Aorta (tissue), 5 donors: Measurements from ENCODE around the gene ZP1. TPM values are rescaled to one million over a fixed set of nuclear protein-coding genes. Genes with fewer than 3 reads are reported as not detected.
"Not testable (repeated sequence)": the region's sequence is repeated elsewhere in the genome, so short reads cannot be mapped to it uniquely, and the experiment has no call there.

ENCODE experiments used
- ATAC-seq: fragments of 200-7000 bp; cut with Tn5 transposase; one replicate; pipeline ENCODE4 v1.9.1; 2022; ENCODE audit warnings: moderate library complexity; ENCODE audit not compliant: low FRiP score
- DNase-seq, 2 donors: peaks; one replicate each; pipeline ENCODE4 v3.0.0-alpha.2; 2020
- H3K27ac ChIP-seq, 2 donors: one replicate each; pipeline ENCODE4 v1.5.1; 2013; ENCODE audit warnings: low read length in 2 of 2, mild to moderate bottlenecking in 2 of 2, moderate library complexity in 2 of 2, control low read depth in 1 of 2, inconsistent platforms in 1 of 2, low read depth in 1 of 2
- H3K27me3 ChIP-seq, 2 donors: one replicate each; pipeline ENCODE4 v1.6.1; 2013; ENCODE audit warnings: control low read depth in 1 of 2, low read length in 1 of 2, mild to moderate bottlenecking in 1 of 2, moderate library complexity in 1 of 2; ENCODE audit not compliant: insufficient read depth in 2 of 2, control insufficient read depth in 1 of 2
- H3K36me3 ChIP-seq, 2 donors: one replicate each; pipeline ENCODE4 v1.6.1; 2013; ENCODE audit warnings: control low read depth in 1 of 2, low read length in 1 of 2, mild to moderate bottlenecking in 1 of 2; ENCODE audit not compliant: insufficient read depth in 2 of 2, control insufficient read depth in 1 of 2
- H3K4me1 ChIP-seq, 2 donors: one replicate each; pipeline ENCODE4 v1.6.1; 2013; ENCODE audit warnings: low read length in 2 of 2, control low read depth in 1 of 2, mild to moderate bottlenecking in 1 of 2, moderate library complexity in 1 of 2; ENCODE audit not compliant: insufficient read depth in 2 of 2, control insufficient read depth in 1 of 2
- H3K4me3 ChIP-seq, 2 donors: one replicate each; pipeline ENCODE4 v1.5.1; 2013; ENCODE audit warnings: low read length in 2 of 2, control low read depth in 1 of 2, mild to moderate bottlenecking in 1 of 2
- H3K9me3 ChIP-seq: one replicate; pipeline ENCODE4 v1.6.1; 2013; ENCODE audit warnings: mild to moderate bottlenecking, low read length; ENCODE audit not compliant: control insufficient read depth
- WGBS, 2 donors: extraction: QIAGEN DNeasy Blood & Tissue Kit; methylation state at CpG; one replicate each; pipeline ENCODE4 v1.1.7; 2013; 5-methylcytosine and 5-hydroxymethylcytosine counted together
- intact Hi-C, 2 donors: fragments of 100-400 bp; cut with DNase I; formaldehyde crosslinking; loops; one replicate each; pipeline versions ENCODE4 v1.14.2 to v1.15.0; 2022
- long read RNA-seq, 2 donors: library from polyadenylated mRNA; unstranded; transcript quantifications; one replicate each; pipeline ENCODE4 v2.0.0, GENCODE V29; 2020 to 2021
- polyA plus RNA-seq, 2 donors: library from polyadenylated mRNA; stranded (reverse); fragments of 200-250 nt; gene quantifications; one replicate each; pipeline ENCODE4 v1.2.3, GENCODE V29; 2013
- total RNA-seq, 2 donors: library from RNA; stranded (reverse); fragmentation: NEBNext Ultra II Directional; extraction: Animal tissue kit (Norgen Biotek cat#: 25700); gene quantifications; one replicate each; pipeline ENCODE4 v1.2.1, GENCODE V29; 2021
- donor health status: healthy with polysubstance abuse.
- donor health status: Bipolar disorder and iron deficiency.
- donor health status: DM: no; HTN: no; CAD: no.
- donor health status: DM: no; HTN: no; CAD: no.
- donor health status: DM: yes; HTN: yes; CAD: no.

ZP1 gene, protein sequence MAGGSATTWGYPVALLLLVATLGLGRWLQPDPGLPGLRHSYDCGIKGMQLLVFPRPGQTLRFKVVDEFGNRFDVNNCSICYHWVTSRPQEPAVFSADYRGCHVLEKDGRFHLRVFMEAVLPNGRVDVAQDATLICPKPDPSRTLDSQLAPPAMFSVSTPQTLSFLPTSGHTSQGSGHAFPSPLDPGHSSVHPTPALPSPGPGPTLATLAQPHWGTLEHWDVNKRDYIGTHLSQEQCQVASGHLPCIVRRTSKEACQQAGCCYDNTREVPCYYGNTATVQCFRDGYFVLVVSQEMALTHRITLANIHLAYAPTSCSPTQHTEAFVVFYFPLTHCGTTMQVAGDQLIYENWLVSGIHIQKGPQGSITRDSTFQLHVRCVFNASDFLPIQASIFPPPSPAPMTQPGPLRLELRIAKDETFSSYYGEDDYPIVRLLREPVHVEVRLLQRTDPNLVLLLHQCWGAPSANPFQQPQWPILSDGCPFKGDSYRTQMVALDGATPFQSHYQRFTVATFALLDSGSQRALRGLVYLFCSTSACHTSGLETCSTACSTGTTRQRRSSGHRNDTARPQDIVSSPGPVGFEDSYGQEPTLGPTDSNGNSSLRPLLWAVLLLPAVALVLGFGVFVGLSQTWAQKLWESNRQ
- total RNA-seq: not detected
- not detected for polyA plus RNA-seq
- long read RNA-seq, donor 1: 0 reads
- long read RNA-seq, donor 2: 0 reads

DNA sequence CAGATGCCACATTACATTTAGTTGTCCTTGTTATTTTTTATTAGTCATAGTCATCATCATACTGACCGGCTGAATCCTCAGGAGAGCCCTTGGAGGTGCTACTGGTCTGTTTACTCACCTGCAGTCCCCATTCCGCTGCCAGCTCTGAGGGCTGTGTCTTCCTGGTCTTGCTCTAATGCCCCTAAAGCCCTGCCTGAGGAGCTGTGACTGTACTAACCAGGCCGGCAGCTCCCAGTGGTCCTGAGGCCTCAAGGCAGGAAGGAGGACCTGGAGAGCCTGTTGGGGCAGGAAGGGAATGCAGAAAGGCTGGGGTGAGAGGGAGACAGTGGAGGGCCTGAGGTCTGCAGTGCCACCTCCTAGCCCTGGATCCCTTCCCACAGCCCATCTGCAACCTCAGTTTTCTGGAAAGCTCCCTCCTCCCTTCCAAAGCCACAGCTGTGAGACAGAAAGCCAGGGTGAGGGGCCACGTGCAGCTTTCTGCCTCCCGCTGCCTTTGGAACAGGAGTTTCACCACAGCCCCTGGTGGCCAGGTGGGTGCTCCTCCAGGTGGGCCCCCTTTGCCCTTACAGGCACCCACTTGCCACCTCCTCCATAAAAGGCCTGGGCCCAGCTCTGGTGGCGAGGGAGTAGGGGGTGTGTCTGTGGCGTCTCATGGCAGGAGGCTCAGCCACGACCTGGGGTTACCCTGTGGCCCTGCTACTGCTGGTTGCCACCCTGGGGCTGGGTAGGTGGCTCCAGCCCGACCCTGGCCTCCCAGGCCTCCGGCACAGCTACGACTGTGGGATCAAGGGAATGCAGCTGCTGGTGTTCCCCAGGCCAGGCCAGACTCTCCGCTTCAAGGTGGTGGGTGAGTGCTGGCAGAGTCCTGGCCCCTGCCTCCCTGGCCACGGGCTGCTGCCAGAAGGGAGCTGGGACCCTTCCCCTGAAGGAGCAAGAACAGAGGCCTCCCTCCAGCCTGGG lies at the start of gene ZP1:
TSS of gene ZP1 (plus strand) at position 632 of the 960 bp plus-strand sequence. CDS start at position 652, 20 bp downstream.
- WGBS, 2 donors: 77% methylated on average over 13 of the region's 13 CpGs
- Histone ChIP-seq H3K27ac (no peak within 1 kb of the TSS), H3K36me3 (no peaks in the 10 kb centered on the region), H3K27me3 (no peaks in the 10 kb centered on the region), H3K4me3 (no peak within 1 kb of the TSS), H3K9me3 (no peaks in the 10 kb centered on the region), H3K4me1 (no peaks in the 10 kb centered on the region)
- DNase-seq (no peak), ATAC-seq (no peak)
- intact Hi-C loops: no loop called here

DNA sequence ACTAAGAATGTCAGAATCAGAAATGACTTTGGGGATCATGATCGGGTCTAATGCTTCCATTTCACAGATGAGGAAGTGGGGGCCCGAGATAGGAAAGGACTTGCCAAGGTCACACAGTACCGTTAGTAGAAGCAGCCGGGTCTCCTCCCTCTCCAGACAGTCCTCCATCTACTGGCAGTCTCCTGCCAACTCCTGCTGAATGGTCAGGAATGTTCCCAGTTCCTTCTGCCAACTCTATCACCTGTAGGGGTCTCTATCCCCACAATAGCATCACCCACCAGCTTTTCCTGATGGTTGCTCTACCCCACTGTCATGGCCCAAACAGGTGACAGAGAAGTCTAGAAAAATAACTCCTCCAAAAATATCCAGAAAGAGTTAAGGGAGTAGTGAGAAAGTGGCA lies 49.3 kb upstream of the ZP1 start:
- intact Hi-C loops: no loop called here
- ATAC-seq (no peak), DNase-seq (no peak)
- Histone ChIP-seq H3K27ac (no peak overlapping the region), H3K4me1 (no peaks in the 10 kb centered on the region), H3K4me3 (no peak overlapping the region), H3K36me3 (no peaks in the 10 kb centered on the region), H3K27me3 (no peaks in the 10 kb centered on the region), H3K9me3 (peaks cover 7% of the 10 kb centered on the region)
- 60 to 70% methylated on average over 4 of the region's 4 CpGs for WGBS, 2 donors

DNA sequence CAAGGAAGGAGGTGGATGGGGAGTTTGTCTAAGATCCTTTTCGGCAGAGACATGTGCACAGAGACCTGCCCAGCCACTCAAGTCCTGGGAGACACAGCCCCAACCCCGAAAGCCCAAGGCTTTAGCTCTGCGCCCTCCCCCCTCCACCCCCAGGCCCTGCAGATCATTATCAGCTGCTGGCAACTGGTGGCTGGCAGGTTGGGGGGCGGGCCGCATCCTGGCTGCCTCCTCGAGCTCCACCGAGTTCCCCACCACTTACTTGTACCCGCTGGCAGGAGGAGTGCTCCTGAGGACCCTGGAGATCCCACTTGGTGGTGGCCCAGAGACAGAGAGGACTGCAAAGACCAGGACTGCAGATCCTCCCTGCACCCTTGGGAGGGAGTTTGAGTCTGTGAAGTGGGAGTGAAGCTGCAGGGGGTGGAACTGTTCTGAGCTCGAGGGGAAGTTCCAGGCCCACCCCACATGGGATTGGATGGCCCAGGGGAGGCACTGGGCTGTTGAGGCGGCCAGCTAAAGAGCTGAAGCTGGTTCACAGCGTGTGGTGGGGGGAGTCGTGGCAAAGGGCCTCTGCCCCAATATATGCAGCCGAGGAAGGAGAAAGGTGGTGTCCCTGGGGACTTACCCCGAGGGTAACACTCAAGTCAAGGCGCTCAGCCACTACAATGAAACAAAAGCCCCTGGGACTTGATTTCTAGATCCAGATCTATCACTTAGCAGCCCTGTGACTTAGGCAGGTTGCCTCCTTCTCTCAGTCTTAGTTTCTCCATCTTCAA lies 45.3 kb upstream of the ZP1 start:
- H3K27me3 ChIP-seq: no peaks in the 10 kb centered on the region
- WGBS, 2 donors: 47 to 48% methylated on average over 15 of the region's 15 CpGs
- intact Hi-C loops: no loop called here
- no peak overlapping the region for H3K4me3 ChIP-seq
- H3K36me3 ChIP-seq: no peaks in the 10 kb centered on the region
- no peak overlapping the region for H3K27ac ChIP-seq
- H3K9me3 ChIP-seq: peaks cover 3% of the 10 kb centered on the region
- ATAC-seq: no peak
- no peak for DNase-seq
- no peaks in the 10 kb centered on the region for H3K4me1 ChIP-seq

DNA sequence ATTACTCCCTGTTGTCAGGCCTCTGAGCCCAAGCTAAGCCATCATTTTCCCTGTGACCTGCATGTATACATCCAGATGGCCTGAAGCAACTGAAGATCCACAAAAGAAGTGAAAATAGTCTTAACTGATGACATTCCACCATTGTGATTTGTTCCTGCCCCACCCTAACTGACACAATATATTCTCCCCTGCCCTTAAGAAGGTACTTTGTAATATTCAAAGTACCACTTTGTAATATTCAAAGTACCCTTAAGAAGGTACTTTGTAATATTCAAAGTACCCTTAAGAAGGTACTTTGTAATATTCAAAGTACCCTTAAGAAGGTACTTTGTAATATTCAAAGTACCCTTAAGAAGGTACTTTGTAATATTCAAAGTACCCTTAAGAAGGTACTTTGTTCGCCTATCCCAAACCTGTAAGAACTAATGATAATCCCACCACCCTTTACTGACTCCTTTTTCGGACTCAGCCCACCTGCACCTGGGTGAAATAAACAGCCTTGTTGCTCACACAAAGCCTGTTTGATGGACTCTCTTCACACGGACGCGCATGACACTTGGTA lies 43.5 kb upstream of the ZP1 start:
- H3K4me1 ChIP-seq, H3K9me3 ChIP-seq, H3K36me3 ChIP-seq, H3K27me3 ChIP-seq, intact Hi-C loops, H3K27ac ChIP-seq, ATAC-seq, H3K4me3 ChIP-seq, DNase-seq: not testable (repeated sequence)
- WGBS, 2 donors: 95% methylated on average over 5 of the region's 5 CpGs

DNA sequence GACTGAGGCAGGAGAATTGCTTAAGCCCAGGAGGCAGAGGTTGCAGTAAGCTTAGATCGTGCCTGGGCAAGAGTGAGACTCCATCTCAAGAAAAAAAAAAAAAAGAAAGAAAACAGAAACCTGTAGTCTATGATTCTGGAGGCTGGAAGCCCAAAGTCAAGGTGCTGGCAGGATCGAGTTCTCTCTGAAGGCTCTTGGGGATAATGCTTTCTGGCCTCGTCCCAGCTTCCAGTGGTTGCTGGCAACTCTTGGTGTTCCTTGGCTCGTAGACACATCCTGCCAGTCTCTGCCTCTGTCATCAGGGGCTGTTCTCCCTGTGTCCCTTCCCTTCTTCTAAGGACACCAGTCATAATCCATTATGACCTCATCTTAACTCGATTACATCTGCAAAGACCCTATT lies 42.2 kb upstream of the ZP1 start:
- Histone ChIP-seq H3K4me1 (no peaks in the 10 kb centered on the region), H3K27me3 (no peaks in the 10 kb centered on the region), H3K36me3 (no peaks in the 10 kb centered on the region), H3K9me3 (no peaks in the 10 kb centered on the region), H3K27ac (no peak overlapping the region), H3K4me3 (no peak overlapping the region)
- DNase-seq (no peak), ATAC-seq (no peak)
- WGBS, 2 donors: 74 to 76% methylated on average over 5 of the region's 5 CpGs
- intact Hi-C loops: no loop called here

DNA sequence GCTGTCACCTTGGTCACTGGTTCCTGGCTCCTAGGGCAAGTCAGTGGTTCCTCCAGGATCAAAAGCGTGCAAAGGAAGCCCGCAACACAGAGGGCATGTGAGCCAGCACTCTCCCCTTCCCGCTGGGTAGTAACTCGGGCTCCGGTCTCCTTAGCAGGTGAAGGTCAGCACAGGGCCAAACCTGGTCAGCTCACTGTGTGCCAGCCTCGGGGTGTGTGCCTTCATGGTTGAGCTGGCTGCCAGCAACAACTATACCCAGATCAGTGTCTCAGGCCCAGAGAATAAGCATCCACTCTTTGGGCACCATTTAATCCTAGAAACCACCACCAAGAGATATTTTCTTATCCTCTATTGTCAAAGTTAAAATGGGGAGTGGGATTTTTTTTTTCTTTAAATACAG lies 41.6 kb upstream of the ZP1 start:
- no peaks in the 10 kb centered on the region for H3K36me3 ChIP-seq

DNA sequence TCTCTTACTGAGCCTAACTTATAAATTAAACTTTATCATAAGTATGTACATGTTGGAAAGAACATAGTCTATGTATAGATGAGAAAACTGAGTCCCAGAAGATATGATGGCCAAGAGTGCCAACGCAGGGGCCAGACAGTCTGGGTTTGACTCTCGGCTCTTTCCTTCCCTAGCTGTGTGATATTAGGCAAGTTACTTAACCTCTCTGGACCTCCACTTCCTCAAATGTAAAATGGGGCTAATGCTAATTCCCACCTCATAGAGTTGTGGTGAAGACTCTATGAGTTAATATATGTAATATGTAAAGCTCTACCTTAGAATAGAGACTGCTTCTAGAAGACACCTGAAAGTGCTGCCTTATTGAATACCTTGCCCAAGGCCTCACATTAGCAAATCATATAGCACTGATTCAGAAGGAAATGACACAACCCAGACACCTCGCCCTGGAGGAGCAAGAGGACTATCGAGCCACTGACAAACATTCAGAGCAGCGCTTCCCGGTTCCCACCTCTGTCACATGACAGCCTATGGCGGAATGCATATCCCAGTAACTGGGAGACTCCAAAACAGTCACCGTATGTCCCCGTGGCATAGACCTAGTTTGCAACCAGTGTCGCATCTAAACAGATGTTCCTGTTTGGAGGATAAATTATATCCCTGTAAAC lies 36.7 kb upstream of the ZP1 start:
- 39 to 43% methylated on average over 10 of the region's 10 CpGs for WGBS, 2 donors
- DNase-seq: no peak

More for the DNA sequence above, 41.6 kb upstream of the ZP1 start:
- 64 to 74% methylated on average over 6 of the region's 6 CpGs for WGBS, 2 donors
- H3K4me1 ChIP-seq: no peaks in the 10 kb centered on the region
- ATAC-seq: no peak
- H3K27me3 ChIP-seq: no peaks in the 10 kb centered on the region
- intact Hi-C loops: no loop called here
- H3K27ac ChIP-seq: no peak overlapping the region
- H3K9me3 ChIP-seq: no peaks in the 10 kb centered on the region
- DNase-seq: no peak
- no peak overlapping the region for H3K4me3 ChIP-seq

More for the DNA sequence above, 36.7 kb upstream of the ZP1 start:
- H3K4me3 ChIP-seq: no peak overlapping the region
- H3K9me3 ChIP-seq: no peaks in the 10 kb centered on the region
- H3K27ac ChIP-seq: no peak overlapping the region
- intact Hi-C loops: loop anchor here (1.0 to 5.0 kb wide), 3 partner anchors 69 to 354 kb away; no protein-coding TSS in a partner anchor
- H3K4me1 ChIP-seq: no peaks in the 10 kb centered on the region
- ATAC-seq: no peak
- no peaks in the 10 kb centered on the region for H3K36me3 ChIP-seq
- no peaks in the 10 kb centered on the region for H3K27me3 ChIP-seq
